Activated T-helper 9 cell treated with anti-CD3 and anti-CD28 coated beads, Interleukin-2, amount 50 U/mL, for 16 hours (primary cell): ENCODE data around the gene ALDH1B1.
A peak's percentile ranks its signal among the peaks of the same experiment; 100 is the strongest.

Experiments
- DNase-seq: peaks from one replicate; pipeline ENCODE4 v3.0.0-alpha.2; 2020; ENCODE audit warnings: low read depth

The ALDH1B1 gene

GRCh38 chr9:38392235-38393127 lies at the start of gene ALDH1B1:
TSS of gene ALDH1B1 (plus strand) at chr9:38392702. CDS start at chr9:38395749, 3,047 bp downstream.
- DNase-seq, result peak; percentile 63

- DNase-seq, result no peak
Measured at GRCh38 chr9:38343037-38343436, 49.5 kb upstream of the ALDH1B1 start.

- no peak for DNase-seq
Measured at GRCh38 chr9:38343552-38343951, 49.0 kb upstream of the ALDH1B1 start.

GRCh38 chr9:38344566-38345324 lies 47.8 kb upstream of the ALDH1B1 start:
- DNase-seq, result no peak

- no peak for DNase-seq
Measured at GRCh38 chr9:38345851-38346755, 46.4 kb upstream of the ALDH1B1 start.

GRCh38 chr9:38346811-38347210 lies 45.7 kb upstream of the ALDH1B1 start:
- DNase-seq, result no peak

- DNase-seq, result no peak
Measured at GRCh38 chr9:38347271-38347671, 45.2 kb upstream of the ALDH1B1 start.

GRCh38 chr9:38347946-38348345 lies 44.6 kb upstream of the ALDH1B1 start:
- no peak for DNase-seq

- DNase-seq, result no peak
Measured at GRCh38 chr9:38350529-38350928, 42.0 kb upstream of the ALDH1B1 start.

GRCh38 chr9:38352530-38353328 lies 39.8 kb upstream of the ALDH1B1 start:
- no peak for DNase-seq

GRCh38 chr9:38355115-38355514 lies 37.4 kb upstream of the ALDH1B1 start:
- no peak for DNase-seq

GRCh38 chr9:38355517-38356120 lies 36.9 kb upstream of the ALDH1B1 start:
- no peak for DNase-seq

- no peak for DNase-seq
Measured at GRCh38 chr9:38356851-38357250, 35.7 kb upstream of the ALDH1B1 start.

GRCh38 chr9:38357350-38358114 lies 35.0 kb upstream of the ALDH1B1 start:
- no peak for DNase-seq

GRCh38 chr9:38358390-38359296 lies 33.9 kb upstream of the ALDH1B1 start:
- DNase-seq, result no peak

GRCh38 chr9:38359297-38359653 lies 33.2 kb upstream of the ALDH1B1 start:
- no peak for DNase-seq

GRCh38 chr9:38359689-38360385 lies 32.7 kb upstream of the ALDH1B1 start:
- no peak for DNase-seq

- no peak for DNase-seq
Measured at GRCh38 chr9:38360839-38361472, 31.5 kb upstream of the ALDH1B1 start.
